GM21737 (cell line): ENCODE measurements around the gene GNAS-AS1.

Experiments used
- ATAC-seq: cut with Tn5 transposase; IDR thresholded peaks from one replicate; pipeline ENCODE4 v1.9.1; 2021; ENCODE audit warnings: mild to moderate bottlenecking, moderate library complexity; ENCODE audit not compliant: unreplicated experiment

The GNAS-AS1 gene

GRCh38 chr20:58888103-58888502, 37.4 kb upstream of the GNAS-AS1 start:
- ATAC-seq, result no peak

- no peak for ATAC-seq
Measured at GRCh38 chr20:58886546-58886945, 35.8 kb upstream of the GNAS-AS1 start.

- no peak for ATAC-seq
Measured at GRCh38 chr20:58884966-58885365, 34.3 kb upstream of the GNAS-AS1 start.

- no peak for ATAC-seq
Measured at GRCh38 chr20:58883241-58883691, 32.6 kb upstream of the GNAS-AS1 start.

- no peak for ATAC-seq
Measured at GRCh38 chr20:58882704-58883089, 32.0 kb upstream of the GNAS-AS1 start.

- ATAC-seq, result no peak
Measured at GRCh38 chr20:58880994-58881752, 30.5 kb upstream of the GNAS-AS1 start.

- ATAC-seq, result no peak
Measured at GRCh38 chr20:58880441-58880840, 29.7 kb upstream of the GNAS-AS1 start.

- no peak for ATAC-seq
Measured at GRCh38 chr20:58878399-58878798, 27.7 kb upstream of the GNAS-AS1 start.

- no peak for ATAC-seq
Measured at GRCh38 chr20:58877976-58878360, 27.3 kb upstream of the GNAS-AS1 start.

GRCh38 chr20:58877050-58877975, 26.6 kb upstream of the GNAS-AS1 start:
- no peak for ATAC-seq

- no peak for ATAC-seq
Measured at GRCh38 chr20:58876437-58876836, 25.7 kb upstream of the GNAS-AS1 start.

- no peak for ATAC-seq
Measured at GRCh38 chr20:58875541-58876134, 24.9 kb upstream of the GNAS-AS1 start.

GRCh38 chr20:58875111-58875510, 24.4 kb upstream of the GNAS-AS1 start:
- ATAC-seq, result no peak

- ATAC-seq, result no peak
Measured at GRCh38 chr20:58874469-58874868, 23.8 kb upstream of the GNAS-AS1 start.

- ATAC-seq, result no peak
Measured at GRCh38 chr20:58871533-58872102, 20.9 kb upstream of the GNAS-AS1 start.

- ATAC-seq, result no peak
Measured at GRCh38 chr20:58870293-58871014, 19.8 kb upstream of the GNAS-AS1 start.

GRCh38 chr20:58869662-58870227, 19.0 kb upstream of the GNAS-AS1 start:
- ATAC-seq, result no peak

GRCh38 chr20:58868795-58869194, 18.1 kb upstream of the GNAS-AS1 start:
- no peak for ATAC-seq

- ATAC-seq, result no peak
Measured at GRCh38 chr20:58867211-58867610, 16.5 kb upstream of the GNAS-AS1 start.

- ATAC-seq, result no peak
Measured at GRCh38 chr20:58865843-58866242, 15.1 kb upstream of the GNAS-AS1 start.
